ENCODE measurements around the gene UST.

The UST gene

GRCh38 chr6:148746363-148747144 is at the start of gene UST:
TSS of gene UST (plus strand) at chr6:148747030. CDS start at chr6:148747431, 401 bp downstream.
- DNase-seq (ENCODE audit: low spot score): peak; percentile 70

GRCh38 chr6:148697895-148698440 is 48.9 kb upstream of the UST start:
- no peak for DNase-seq (ENCODE audit: low spot score)

DNA sequence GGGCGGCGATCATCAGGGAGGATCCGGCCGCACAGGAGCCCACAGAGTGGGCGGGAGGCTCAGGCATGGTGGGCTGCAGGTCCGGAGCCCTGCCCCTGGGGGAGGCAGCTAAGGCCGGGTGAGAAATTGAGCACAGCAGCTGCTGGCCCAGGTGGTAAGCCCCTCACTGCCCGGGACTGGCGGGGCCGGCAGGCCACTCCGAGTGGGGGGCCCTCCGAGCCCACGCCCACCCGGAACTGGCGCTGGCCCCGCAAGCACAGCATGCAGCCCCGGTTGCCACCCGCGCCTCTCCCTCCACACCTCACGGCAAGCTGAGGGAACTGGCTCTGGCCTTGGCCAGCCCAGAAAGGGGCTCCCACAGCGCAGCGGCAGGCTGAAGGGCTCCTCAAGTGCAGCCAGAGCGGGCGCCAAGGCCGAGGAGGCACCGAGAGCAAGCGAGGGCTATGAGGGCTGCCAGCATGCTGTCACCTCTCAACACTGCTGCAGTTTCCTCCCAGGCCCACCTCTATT is 48.1 kb upstream of the UST start:
- DNase-seq (ENCODE audit: low spot score): no peak

DNA sequence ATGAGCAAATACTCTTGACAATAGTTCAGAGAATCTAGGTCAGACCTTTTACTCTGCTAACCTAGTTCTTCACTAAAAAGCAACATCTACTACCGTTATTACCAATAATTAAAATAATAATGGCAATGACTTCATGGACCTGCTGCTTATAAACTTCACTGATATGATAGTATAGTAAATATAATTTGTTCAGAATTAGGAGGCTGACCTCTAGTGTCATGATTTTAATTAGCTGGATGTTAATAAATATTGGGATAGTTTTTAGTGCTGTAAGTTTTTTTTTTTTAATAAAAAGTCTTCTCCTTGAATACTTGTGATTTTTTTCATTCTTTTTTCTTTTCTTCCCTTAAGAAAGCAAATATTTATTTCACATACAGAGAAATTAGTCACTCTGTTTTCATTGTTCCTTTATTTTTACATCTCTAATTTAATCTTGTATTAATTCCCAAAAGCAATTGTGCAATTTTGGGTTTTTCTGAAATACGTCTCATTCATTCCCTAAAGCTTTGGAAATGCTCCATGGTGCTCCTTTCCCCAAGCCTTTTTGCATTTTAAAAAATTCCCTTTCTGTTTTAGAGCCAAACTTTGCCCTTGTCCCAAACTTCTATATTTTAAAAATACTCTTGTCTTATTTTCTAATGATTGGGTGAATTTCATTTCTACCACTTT is 46.6 kb upstream of the UST start:
- DNase-seq (ENCODE audit: low spot score): no peak

DNA sequence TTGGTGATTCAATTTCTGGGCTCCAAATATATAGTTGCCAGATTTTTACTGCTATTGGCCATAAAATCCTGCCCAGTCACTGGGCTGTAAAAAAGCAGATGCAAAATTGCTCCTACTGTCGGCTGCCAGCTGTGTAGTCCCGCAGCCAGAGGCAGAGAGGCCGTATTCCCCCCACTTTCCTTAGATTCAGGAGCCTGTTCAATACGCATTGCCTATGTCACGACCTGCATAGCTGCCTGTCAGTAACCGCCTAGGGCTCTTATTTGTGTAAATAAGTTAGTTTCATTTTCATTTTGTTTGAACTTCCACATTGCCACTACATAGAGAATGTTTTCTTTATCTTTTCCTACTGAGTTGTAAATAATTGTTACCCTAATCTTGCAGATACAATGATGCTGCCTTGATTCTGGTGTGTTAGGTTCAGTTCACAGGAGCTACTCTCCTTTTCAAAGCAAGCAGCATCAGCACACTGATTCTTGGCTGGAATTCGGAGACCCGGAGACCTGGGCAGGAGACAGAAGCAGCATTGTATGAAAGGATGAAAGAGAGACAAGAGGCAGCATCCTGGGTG is 46.0 kb upstream of the UST start:
- DNase-seq (ENCODE audit: low spot score): peak; percentile 49

- DNase-seq (ENCODE audit: low spot score): no peak
These were observed 45.5 kb upstream of the UST start for GRCh38 chr6:148701375-148701774.

GRCh38 chr6:148703900-148704299 is 42.9 kb upstream of the UST start:
- DNase-seq (ENCODE audit: low spot score): no peak

GRCh38 chr6:148704400-148705246 is 42.2 kb upstream of the UST start:
- DNase-seq (ENCODE audit: low spot score): no peak

- no peak for DNase-seq (ENCODE audit: low spot score)
These were observed 38.1 kb upstream of the UST start for GRCh38 chr6:148708707-148709106.

DNA sequence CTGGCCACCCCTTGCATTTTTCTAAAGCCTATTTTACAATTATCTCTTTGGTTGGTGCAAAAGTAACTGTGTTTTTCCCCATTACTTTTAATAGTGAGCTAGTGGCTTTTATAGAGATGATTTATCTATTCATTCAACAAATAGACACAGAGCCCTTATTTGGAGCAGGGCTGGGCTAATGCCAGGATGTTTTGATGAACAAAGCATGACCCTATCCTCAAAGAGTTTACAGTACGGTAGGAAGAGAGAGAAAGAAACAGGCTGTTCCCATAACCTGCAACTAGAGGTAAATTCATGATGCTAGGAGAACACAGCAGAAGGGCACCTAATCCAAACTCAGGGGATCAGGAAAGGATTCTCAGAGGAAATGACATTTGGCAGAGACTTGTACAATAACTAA is 37.3 kb upstream of the UST start:
- no peak for DNase-seq (ENCODE audit: low spot score)

DNA sequence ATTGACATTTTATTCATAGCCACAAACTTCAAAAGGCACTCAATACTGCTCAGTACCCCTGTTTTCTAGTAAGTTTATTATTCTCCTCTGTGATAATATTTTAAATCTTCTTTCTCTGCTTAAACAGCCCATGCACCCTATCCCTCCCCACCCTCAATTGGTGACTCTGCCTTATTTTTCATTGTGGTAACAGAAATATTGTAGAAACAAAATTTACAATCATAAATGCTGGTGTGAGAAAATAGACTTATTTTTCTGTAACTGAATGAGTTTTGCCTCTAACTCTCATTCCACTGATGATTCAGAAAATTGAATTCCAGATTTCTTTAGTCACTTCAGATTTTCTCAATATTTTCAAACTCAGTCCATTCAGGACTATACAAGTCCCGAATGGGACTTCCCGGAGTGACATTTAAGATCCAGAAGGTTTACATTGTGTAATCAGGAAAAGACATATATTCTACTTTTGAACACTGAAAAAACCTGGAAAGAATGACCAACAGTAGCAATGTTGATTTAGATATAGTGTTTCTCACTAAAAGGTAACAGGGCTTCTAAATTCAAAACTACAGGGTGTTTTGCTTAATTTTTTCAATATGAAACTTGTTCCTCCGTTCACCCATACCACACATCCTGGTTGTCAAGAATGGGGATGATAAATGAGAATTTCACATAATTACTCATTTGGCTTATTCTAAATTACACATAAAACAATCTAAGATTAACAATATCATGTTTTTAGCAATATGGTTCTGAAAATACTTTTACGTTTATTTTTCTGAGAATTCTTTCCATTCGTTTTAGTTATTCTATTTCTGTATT is 34.8 kb upstream of the UST start:
- no peak for DNase-seq (ENCODE audit: low spot score)

- no peak for DNase-seq (ENCODE audit: low spot score)
These were observed 33.6 kb upstream of the UST start for GRCh38 chr6:148713033-148713738.

- no peak for DNase-seq (ENCODE audit: low spot score)
These were observed 32.9 kb upstream of the UST start for GRCh38 chr6:148713921-148714320.

DNA sequence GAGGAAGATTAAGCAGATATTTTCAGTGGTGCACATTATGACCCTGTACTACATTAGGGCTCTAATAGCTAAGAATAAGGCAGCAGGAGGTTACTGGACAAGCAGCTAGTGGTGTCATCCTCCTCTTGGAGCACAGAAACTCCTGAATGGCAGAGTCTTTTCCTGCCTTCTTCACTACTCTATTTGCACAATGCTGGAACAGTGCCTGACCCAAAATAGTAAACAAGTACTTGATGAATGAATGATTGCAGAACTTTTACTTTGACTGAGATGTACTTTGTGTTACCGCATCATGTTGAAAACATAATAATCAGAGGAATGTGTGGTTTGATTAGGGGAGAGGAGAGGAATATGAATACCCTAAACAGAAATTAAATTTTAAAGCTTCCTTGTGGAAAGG is 30.0 kb upstream of the UST start:
- DNase-seq (ENCODE audit: low spot score): no peak

GRCh38 chr6:148720406-148720805 is 26.4 kb upstream of the UST start:
- no peak for DNase-seq (ENCODE audit: low spot score)

DNA sequence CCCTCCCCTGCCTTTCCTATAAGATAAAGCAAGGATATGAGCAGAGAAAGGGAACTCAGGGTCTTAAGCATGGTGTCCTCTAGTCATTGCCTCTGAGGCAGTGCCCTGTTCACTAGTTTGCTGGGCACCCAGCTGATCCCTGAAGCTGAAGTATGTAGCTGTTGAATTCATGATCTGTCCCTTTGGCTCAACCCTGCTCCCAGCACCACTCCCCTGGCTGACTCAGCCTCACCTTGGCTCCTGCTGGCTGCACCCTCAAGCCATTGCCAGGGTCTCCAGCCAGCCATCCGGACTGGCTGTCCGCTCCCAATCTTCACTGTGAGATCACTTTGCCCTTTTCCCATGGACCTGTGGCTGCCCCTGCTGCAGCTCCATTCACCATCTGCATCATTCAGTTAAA is 25.9 kb upstream of the UST start:
- no peak for DNase-seq (ENCODE audit: low spot score)

DNA sequence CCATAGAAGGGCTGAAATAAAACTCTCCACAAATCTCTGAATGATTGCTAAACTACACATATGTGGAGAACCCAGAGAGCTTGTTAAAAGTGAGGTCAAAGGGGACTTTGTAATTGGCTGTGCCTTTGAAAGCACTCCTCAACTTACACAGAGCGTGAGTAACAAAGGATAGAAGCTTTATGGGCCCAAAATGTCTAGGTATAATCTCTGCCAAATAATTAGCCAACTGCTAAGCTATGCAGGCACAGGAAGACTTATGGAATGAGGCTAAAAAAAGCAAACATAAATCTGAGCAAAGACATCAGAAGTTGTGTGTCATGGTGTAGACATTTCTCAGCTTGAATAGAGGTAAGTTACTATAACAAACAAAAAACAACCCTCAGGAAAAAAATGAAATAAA is 23.3 kb upstream of the UST start:
- no peak for DNase-seq (ENCODE audit: low spot score)

DNA sequence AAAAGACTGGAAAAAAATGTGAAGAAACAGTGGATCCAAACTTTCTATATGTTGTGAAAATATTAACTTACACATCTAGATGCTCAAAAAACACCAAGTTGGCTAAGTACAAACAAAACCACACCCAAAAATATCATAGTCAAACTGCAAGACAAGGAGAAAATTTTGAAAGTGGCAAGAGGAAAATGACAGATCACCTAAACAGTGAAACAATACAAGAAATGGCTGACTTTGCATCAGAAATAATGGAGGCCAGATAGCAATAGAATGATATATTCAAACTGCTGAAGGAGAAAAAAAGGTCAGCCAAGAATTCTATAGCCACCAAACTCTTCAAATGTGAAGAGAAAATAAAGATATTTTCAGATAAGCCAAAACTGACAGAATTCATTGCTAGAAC is 22.4 kb upstream of the UST start:
- no peak for DNase-seq (ENCODE audit: low spot score)

GRCh38 chr6:148727104-148727503 is 19.7 kb upstream of the UST start:
- DNase-seq (ENCODE audit: low spot score): no peak

GRCh38 chr6:148735989-148736388 is 10.8 kb upstream of the UST start:
- DNase-seq (ENCODE audit: low spot score): no peak
